ENCODE measurements around the gene CADM1.

- TF ChIP-seq POLR2AphosphoS5 (IDR thresholded peaks at IDR 0.05; ENCODE audit: borderline replicate concordance, low read depth, low read length), result no peak
- no peak for TF ChIP-seq FOXP2 (optimal IDR thresholded peaks at IDR 0.05; ENCODE audit: control extremely low read depth, extremely low read length, insufficient read depth)
These were observed 186.7 kb downstream of the CADM1 start for GRCh38 chr11:115317277-115318185.

All from SK-N-MC (cell line).